Myocyte (in vitro differentiated cells): ENCODE data around the gene UXS1. TPM values are rescaled to one million over a fixed set of nuclear protein-coding genes. Genes with fewer than 3 reads are reported as not detected.
"Not testable (repeated sequence)": the region's sequence is repeated elsewhere in the genome, so short reads cannot be mapped to it uniquely, and the experiment has no call there.

Experiments used
- DNase-seq: peaks from one replicate; pipeline ENCODE4 v3.0.0-alpha.2; 2012; ENCODE audit warnings: low read depth
- total RNA-seq: library from RNA; depleted of rRNA; stranded (reverse); fragments of >200 nt; gene quantifications from 2 replicates; pipeline ENCODE4 v1.2.3, GENCODE V29; 2014

The UXS1 gene
- total RNA-seq, 1 donor from 2014 or later = 51.1 TPM

- DNase-seq = no peak
Observed at GRCh38 chr2:106137731-106138521, 56.2 kb downstream of the UXS1 start.

DNA sequence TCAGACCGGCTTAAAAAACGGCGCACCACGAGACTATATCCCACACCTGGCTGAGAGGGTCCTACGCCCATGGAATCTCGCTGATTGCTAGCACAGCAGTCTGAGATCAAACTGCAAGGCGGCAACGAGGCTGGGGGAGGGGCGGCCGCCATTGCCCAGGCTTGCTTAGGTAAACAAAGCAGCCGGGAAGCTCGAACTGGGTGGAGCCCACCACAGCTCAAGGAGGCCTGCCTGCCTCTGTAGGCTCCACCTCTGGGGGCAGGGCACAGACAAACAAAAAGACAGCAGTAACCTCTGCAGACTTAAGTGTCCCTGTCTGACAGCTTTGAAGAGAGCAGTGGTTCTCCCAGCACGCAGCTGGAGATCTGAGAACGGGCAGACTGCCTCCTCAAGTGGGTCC lies 62.9 kb downstream of the UXS1 start:
- DNase-seq = not testable (repeated sequence)

GRCh38 chr2:106130251-106130998 lies 63.7 kb downstream of the UXS1 start:
- DNase-seq = no peak

GRCh38 chr2:106129592-106129991 lies 64.5 kb downstream of the UXS1 start:
- DNase-seq = no peak

DNA sequence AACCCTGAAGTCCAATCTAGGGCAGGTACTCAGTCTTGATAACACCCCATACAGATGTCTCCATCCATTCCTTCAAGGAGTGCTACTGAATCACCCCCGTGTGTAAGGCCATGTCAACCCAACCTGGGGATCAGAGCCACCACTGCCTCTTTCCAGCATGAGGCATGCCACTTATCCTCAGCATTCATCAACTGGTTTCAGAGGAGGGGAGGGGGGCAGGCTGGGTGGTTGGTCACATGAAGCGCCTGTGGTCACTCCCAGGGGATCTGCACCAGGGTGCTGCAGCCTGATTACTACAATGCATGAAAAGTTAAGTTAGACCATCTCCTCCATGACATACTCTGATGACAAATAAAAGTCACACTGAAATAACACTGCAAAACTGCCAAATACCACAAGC lies 65.0 kb downstream of the UXS1 start:
- no peak for DNase-seq

GRCh38 chr2:106127776-106128268 lies 66.3 kb downstream of the UXS1 start:
- DNase-seq = no peak

- peak; percentile 58 for DNase-seq
Observed at GRCh38 chr2:106127282-106127771, 66.8 kb downstream of the UXS1 start.

DNA sequence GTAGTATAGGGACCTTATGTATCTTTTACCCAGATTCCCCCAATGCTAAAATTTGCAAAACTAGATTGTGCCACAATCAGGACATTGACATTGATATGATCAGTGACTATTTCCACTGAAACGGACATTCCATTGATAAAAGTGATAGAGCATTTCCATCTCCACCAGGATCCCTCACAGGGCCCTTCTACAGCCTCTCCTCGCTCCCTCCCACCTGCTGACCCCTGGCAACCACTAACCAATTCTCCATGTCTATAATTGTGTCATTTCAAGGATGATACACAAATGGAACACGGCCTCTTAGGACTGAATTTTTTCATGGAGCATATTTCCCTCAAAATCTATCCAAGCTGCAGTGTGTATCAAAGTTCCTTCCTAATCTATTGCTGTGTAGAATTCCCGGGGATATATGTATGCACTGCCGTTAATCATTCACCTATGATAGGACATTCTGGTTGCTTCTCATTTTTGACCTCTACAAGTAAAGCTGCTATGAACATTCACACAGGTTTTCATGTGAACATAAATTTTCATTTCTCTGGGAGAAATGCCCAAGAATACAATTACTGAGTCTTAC lies 67.3 kb downstream of the UXS1 start:
- no peak for DNase-seq

DNA sequence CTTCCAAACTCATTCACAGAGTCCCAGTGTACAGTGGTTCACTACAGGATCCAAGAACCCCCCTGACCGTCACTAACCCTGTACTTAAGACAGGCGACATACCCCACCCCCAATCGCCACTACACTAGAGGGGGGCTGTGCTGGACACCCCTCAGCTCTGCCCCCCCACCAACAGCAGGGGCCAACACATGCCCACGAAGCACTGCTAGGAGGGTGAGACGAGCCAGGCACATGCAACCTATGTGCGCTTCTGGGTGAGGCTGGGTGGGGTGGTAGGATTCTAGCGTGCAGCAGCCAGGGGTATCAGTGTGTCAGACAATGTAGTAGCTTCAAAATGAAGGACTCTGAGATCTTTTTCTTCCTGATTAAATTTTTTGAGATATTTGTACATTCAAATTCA lies 67.8 kb downstream of the UXS1 start:
- no peak for DNase-seq

- no peak for DNase-seq
Observed at GRCh38 chr2:106124905-106125549, 69.1 kb downstream of the UXS1 start.

GRCh38 chr2:106124106-106124756 lies 69.9 kb downstream of the UXS1 start:
- DNase-seq = no peak

- no peak for DNase-seq
Observed at GRCh38 chr2:106122157-106122556, 71.9 kb downstream of the UXS1 start.

DNA sequence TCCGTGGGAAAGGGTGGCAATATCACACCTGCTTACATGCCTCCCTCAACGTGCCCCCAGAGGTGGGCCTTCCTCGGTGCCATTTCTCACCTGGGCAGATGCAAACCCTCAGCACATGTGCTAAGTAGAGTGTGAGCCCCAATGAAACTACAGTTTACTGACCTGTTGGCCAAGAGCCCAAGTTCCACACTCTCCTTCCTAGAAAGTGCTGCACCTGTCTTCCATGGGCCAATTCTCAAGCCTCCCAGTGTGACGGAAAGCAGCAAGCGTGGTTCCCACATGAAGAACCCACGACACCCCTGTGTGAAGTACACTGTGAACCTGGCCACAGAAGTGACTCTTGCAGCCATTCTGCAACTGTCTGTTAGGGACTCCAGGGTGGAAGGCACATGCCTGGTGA lies 73.7 kb downstream of the UXS1 start:
- peak; percentile 37 for DNase-seq

DNA sequence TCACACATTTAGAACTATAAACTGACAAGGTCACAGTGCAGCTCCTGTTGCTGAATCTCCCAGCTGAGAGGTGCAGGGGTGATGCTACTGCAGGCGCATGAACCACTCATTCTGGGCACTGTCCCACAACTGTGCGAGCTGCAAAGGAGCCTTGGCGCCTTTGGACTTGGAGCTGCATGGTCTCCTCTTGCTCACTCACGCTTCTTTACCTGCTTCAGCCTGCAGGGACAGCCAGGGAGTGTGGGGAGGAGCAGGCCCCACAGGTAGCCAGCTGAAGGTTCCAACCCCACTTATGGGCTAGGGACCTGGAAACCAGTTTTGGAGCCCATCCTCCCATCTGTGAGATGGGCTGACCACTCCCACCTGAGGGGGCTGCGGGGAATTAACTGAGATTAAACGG lies 75.0 kb downstream of the UXS1 start:
- DNase-seq = no peak

- no peak for DNase-seq
Observed at GRCh38 chr2:106117882-106118684, 76.0 kb downstream of the UXS1 start.

GRCh38 chr2:106117347-106117746 lies 76.8 kb downstream of the UXS1 start:
- DNase-seq = peak; percentile 33

DNA sequence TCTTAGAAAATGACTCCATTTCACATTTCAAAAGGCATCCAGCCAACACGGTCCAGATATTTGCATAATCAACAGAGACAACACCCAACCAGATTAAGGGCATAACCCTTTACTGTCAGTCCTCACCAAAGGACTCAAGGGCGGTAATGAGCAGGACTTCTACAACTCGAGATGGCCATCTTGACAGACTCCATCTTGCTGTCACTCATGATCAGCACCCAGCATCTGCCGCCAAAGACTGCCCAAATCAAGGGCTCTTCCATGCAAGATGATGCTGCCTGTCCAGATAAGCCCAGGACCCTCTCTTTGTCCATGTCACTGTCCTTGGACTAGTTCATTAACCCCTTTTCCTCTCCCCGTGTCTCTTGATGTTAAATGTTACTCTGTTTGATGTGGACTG lies 77.9 kb downstream of the UXS1 start:
- no peak for DNase-seq

DNA sequence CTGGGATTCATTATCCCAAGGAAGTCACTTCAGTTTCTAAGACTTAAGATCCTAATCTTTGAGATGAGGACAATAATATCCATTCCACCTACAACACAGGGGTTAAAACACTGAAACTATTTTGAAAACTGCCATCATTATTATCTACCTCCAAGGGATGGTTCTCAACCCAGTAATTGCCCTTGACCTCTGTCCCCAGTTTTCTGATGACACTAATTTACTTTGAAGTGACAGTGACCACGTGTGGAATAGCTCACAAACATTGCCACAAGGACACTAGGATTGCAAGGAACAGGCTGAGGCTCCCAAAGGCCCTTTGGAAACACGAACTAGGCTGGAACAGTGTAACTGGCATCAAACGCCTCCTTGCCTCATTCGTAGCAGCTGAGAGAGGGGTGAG lies 78.4 kb downstream of the UXS1 start:
- no peak for DNase-seq

DNA sequence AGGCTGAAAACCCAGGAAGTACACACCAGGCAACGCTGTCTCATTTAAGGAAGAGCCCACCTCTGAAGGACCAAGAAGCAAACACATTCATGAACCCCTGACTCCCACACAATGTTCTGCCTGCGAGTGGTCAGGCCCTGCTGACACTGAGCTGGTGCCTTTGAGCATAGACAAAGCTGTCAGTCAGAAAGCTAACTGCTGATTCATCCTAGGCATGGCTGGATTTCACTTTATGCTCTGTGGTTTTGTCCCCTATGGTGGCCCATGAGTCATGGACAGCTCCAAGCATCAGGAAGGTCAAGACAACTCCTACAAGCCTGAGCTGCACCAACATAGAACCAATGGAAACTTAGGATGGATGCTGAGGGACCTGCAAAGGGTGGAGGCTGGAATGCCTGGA lies 78.9 kb downstream of the UXS1 start:
- DNase-seq = peak; percentile 88

DNA sequence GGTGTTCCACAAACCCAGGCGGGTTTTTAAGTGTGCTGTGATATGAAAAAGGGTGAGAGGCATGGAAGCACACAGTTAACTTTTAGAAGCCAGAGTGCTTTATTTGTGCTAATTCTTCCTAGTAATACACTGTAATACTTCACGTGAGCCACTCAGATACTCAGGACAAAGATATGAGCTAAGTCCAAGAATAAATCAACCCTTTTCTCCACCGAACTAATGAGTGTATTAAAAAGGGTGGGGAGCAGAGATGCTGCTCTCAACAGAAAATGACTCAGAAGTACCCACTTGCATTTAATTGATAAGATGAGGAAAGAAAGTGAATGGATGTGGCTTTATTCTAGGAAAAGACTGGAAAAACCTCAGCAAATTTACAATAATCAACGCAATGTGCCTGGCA lies 79.9 kb downstream of the UXS1 start:
- no peak for DNase-seq
